Mesodermal cell (in vitro differentiated cells): ENCODE measurements around the gene TBC1D17.

Source experiments
- H3K27ac ChIP-seq: 2 replicates; pipeline ENCODE4 v1.7.0; 2013; ENCODE audit warnings: mild to moderate bottlenecking, low read depth, low read length, moderate library complexity; ENCODE audit not compliant: severe bottlenecking
- H3K36me3 ChIP-seq: 2 replicates; pipeline ENCODE4 v1.7.1; 2013; ENCODE audit warnings: mild to moderate bottlenecking, low read length, moderate library complexity; ENCODE audit not compliant: control insufficient read depth, insufficient read depth
- H3K4me1 ChIP-seq: one replicate; pipeline ENCODE4 v1.7.1; 2013; ENCODE audit warnings: mild to moderate bottlenecking, low read length; ENCODE audit not compliant: insufficient read depth, control insufficient read depth, poor library complexity, severe bottlenecking
- H3K4me3 ChIP-seq: 2 replicates; pipeline ENCODE4 v1.7.0; 2013; ENCODE audit warnings: low read length, control low read depth, mild to moderate bottlenecking; ENCODE audit not compliant: insufficient read depth, poor library complexity, severe bottlenecking; ENCODE audit errors: extremely low read depth
- H3K9me3 ChIP-seq: 2 replicates; pipeline ENCODE4 v1.7.1; 2013; ENCODE audit warnings: mild to moderate bottlenecking, low read length, moderate library complexity; ENCODE audit not compliant: control insufficient read depth
- WGBS, 2 experiments: methylation state at CpG; one replicate each; pipeline ENCODE4 v1.1.5; 2013; ENCODE audit warnings: missing lambda C conversion rate in 2 of 2; ENCODE audit not compliant: insufficient coverage in 2 of 2; 5-methylcytosine and 5-hydroxymethylcytosine counted together

Gene TBC1D17

GRCh38 chr19:49937750-49938381 lies 60.4 kb downstream of the TBC1D17 start:
- 27% methylated on average over 33 to 35 of the region's 35 CpGs for WGBS, 2 experiments
- Histone ChIP-seq H3K9me3 (no peaks in the 10 kb centered on the region), H3K4me3 (no peak overlapping the region), H3K36me3 (no peaks in the 10 kb centered on the region), H3K27ac (no peak overlapping the region), H3K4me1 (no peaks in the 10 kb centered on the region)
